ENCODE data around the gene USP48.
"Not testable (repeated sequence)": the region's sequence is repeated elsewhere in the genome, so short reads cannot be mapped to it uniquely, and the experiment has no call there.

USP48 gene, protein sequence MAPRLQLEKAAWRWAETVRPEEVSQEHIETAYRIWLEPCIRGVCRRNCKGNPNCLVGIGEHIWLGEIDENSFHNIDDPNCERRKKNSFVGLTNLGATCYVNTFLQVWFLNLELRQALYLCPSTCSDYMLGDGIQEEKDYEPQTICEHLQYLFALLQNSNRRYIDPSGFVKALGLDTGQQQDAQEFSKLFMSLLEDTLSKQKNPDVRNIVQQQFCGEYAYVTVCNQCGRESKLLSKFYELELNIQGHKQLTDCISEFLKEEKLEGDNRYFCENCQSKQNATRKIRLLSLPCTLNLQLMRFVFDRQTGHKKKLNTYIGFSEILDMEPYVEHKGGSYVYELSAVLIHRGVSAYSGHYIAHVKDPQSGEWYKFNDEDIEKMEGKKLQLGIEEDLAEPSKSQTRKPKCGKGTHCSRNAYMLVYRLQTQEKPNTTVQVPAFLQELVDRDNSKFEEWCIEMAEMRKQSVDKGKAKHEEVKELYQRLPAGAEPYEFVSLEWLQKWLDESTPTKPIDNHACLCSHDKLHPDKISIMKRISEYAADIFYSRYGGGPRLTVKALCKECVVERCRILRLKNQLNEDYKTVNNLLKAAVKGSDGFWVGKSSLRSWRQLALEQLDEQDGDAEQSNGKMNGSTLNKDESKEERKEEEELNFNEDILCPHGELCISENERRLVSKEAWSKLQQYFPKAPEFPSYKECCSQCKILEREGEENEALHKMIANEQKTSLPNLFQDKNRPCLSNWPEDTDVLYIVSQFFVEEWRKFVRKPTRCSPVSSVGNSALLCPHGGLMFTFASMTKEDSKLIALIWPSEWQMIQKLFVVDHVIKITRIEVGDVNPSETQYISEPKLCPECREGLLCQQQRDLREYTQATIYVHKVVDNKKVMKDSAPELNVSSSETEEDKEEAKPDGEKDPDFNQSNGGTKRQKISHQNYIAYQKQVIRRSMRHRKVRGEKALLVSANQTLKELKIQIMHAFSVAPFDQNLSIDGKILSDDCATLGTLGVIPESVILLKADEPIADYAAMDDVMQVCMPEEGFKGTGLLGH

DNA sequence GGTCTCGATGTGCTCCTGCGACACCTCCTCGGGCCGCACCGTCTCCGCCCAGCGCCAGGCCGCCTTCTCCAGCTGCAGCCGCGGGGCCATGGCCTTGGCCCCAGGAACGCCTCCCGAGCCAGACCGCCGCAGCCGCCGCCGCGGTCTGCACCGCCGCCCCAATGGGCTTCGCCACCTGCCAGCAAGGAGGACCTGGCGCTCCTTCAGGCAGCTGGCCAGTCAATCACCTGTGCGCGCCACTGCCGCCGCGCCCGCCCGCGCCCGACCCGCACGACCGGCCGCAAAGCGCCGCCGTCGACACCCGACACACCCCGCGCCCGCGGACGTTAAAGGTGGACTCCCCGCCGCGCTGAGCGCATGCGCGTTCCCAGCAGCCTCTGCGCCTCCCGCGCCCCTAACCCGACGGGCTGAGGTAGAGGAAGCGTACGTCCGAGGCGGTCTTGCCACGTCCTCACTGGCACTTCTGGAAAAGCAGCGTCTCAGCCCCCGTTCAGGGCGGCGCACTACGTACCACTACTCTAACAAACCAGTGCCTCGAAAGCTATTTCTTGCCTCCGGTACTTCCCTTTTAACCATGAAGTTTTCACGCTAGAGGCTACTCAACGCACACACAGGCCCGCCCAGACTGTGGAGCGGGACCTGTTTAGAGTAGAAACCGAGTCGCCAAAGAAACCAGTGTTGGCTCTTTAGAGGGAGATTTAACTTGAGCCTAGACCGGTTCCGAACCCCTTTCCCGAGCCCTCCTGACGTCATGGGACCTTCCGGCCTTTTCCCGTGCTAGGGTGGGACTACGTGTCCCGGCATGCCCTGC, at the start of gene USP48:
TSS of gene USP48 (minus strand) at position 282 of the 811 bp plus-strand sequence. CDS start at position 90, 192 bp downstream.
- Histone ChIP-seq H3K27me3 (ENCODE audit: control insufficient read depth, insufficient read depth, low read length) (no peaks in the 10 kb centered on the region), H3K4me3 (ENCODE audit: low read length) (peak within 1 kb of the TSS; percentile 100), H3K9ac (ENCODE audit: low read length) (peak within 1 kb of the TSS; percentile 100), H3K36me3 (ENCODE audit: control insufficient read depth, insufficient read depth, low read length) (no peaks in the 10 kb centered on the region), H3K4me1 (ENCODE audit: control insufficient read depth, insufficient read depth, low read length) (peaks cover 4% of the 10 kb centered on the region), H3K9me3 (ENCODE audit: control insufficient read depth, low read length) (no peaks in the 10 kb centered on the region)

DNA sequence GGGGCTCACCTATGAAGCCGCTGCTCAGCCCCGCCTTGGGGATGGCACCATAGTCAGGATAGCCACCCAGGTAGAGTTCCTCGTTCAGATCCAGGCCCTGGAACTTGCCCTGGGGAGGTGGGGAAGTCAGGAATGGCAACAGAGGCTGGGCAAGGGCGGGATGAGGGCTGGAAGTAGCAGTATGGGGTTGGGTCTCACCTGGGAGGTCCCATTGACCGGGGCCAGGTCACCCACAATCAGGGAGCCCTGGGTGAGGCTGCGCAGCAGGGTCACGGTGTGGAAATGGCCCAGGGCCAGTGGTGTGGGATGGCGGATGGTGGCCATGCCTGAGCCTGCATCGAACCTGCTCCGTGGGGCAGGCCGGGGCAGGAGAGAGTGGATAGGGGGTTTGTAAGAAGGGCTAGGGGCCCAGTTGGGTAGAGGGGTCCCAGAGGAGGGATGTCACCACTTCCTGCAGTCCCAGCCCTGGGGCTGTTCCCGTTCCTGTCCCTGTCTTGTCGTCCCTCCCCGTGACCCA, 48.6 kb upstream of the USP48 start:
- H3K27me3 ChIP-seq (ENCODE audit: control insufficient read depth, insufficient read depth, low read length): no peaks in the 10 kb centered on the region
- no peak overlapping the region for H3K4me3 ChIP-seq (ENCODE audit: low read length)
- no peaks in the 10 kb centered on the region for H3K9me3 ChIP-seq (ENCODE audit: control insufficient read depth, low read length)
- peaks cover 12% of the 10 kb centered on the region for H3K36me3 ChIP-seq (ENCODE audit: control insufficient read depth, insufficient read depth, low read length)
- H3K9ac ChIP-seq (ENCODE audit: low read length): no peak overlapping the region
- H3K4me1 ChIP-seq (ENCODE audit: control insufficient read depth, insufficient read depth, low read length): no peaks in the 10 kb centered on the region

DNA sequence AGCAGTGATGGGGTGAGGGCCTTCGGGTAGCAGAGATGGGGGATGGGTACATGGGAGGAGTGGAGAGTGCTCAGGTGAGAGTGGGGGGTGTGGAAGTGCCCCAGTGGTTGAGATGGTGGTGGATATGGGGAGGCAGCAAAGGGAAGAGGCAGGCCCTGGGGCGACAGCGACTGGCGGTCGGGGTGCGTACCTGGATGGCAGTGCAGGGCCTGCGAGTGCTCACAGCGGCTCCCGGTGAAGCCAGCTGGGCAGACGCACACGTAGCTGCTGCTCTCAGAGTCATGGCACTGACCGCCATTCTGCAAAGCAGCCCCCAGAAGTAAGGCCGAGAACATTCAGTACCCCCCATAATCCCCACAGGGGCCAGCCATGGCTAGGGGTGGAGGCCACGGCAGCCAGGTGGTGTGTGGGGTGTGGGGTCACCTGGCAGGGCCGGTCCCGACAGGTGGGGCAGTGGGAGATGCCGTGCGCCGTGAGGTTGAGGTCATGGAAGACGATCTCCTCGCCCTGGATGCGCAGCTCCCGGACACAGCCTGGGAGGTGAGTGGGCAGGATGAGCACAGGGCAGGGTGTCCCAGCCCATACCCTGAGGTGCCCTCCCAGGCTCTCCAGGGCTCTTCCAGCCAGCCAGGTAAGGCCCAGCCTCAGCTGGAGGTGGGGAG, 48.0 kb upstream of the USP48 start:
- H3K4me1 ChIP-seq (ENCODE audit: control insufficient read depth, insufficient read depth, low read length): no peaks in the 10 kb centered on the region
- no peak overlapping the region for H3K9ac ChIP-seq (ENCODE audit: low read length)
- no peaks in the 10 kb centered on the region for H3K9me3 ChIP-seq (ENCODE audit: control insufficient read depth, low read length)
- no peaks in the 10 kb centered on the region for H3K27me3 ChIP-seq (ENCODE audit: control insufficient read depth, insufficient read depth, low read length)
- no peak overlapping the region for H3K4me3 ChIP-seq (ENCODE audit: low read length)
- peaks cover 12% of the 10 kb centered on the region for H3K36me3 ChIP-seq (ENCODE audit: control insufficient read depth, insufficient read depth, low read length)

DNA sequence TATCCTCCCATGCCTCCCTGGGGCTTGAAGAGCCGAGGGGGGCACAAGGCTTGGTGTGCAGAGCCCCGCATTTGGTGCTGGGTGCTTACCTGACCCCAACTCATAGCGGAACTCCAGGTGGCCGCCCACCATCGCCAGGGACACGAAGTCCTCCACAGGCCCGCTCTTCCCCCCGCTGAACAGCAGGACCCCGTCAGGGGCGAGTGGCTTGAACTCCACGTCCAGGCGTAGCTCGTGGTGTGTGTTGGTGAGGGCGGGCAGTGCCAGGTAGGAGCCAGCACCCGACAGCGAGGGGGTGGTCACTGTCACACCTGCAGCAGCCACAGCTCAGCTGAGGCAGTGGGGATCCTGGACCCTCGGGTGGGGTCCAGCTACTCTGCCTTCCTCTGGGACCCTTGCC, 46.3 kb upstream of the USP48 start:
- Histone ChIP-seq H3K27me3 (ENCODE audit: control insufficient read depth, insufficient read depth, low read length) (no peaks in the 10 kb centered on the region), H3K9me3 (ENCODE audit: control insufficient read depth, low read length) (no peaks in the 10 kb centered on the region), H3K4me3 (ENCODE audit: low read length) (no peak overlapping the region), H3K9ac (ENCODE audit: low read length) (no peak overlapping the region), H3K4me1 (ENCODE audit: control insufficient read depth, insufficient read depth, low read length) (no peaks in the 10 kb centered on the region), H3K36me3 (ENCODE audit: control insufficient read depth, insufficient read depth, low read length) (peaks cover 18% of the 10 kb centered on the region)

DNA sequence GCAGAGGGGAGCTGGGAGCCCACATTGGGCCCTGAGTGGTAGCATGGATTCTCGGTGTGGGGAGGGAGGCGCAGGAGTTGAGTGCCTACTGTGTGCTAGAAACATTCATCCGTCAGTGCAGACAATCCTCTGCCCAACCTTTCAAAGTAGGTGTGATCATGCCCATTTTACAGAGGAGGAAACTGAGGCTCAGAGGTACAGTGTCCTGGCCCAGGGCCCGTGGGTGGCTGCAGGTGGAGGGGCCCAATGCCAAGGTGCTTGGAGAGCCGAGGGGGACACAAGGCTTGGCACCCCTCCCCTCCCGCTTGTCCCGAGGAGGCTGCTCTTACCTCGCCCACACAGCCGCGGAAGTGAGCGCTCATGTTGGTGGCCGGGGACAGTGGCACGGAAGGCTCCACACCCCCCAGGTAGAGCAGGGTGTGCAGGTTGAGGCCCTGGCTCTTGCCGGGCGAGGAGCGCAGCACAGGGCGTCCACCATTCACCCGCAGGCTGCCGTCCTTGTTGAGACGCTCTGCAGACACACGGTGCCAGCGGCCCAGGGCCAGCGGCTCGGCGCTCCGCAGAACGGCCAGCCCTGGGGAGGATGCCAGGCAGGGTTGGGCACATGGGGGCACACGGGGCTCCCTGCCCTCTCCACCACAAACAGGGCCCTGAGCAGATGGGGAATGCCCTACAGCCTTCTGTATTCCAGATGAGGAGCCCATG, 45.7 kb upstream of the USP48 start:
- peaks cover 20% of the 10 kb centered on the region for H3K36me3 ChIP-seq (ENCODE audit: control insufficient read depth, insufficient read depth, low read length)
- H3K27me3 ChIP-seq (ENCODE audit: control insufficient read depth, insufficient read depth, low read length): no peaks in the 10 kb centered on the region
- no peak overlapping the region for H3K9ac ChIP-seq (ENCODE audit: low read length)
- H3K9me3 ChIP-seq (ENCODE audit: control insufficient read depth, low read length): no peaks in the 10 kb centered on the region
- no peak overlapping the region for H3K4me3 ChIP-seq (ENCODE audit: low read length)
- no peaks in the 10 kb centered on the region for H3K4me1 ChIP-seq (ENCODE audit: control insufficient read depth, insufficient read depth, low read length)

DNA sequence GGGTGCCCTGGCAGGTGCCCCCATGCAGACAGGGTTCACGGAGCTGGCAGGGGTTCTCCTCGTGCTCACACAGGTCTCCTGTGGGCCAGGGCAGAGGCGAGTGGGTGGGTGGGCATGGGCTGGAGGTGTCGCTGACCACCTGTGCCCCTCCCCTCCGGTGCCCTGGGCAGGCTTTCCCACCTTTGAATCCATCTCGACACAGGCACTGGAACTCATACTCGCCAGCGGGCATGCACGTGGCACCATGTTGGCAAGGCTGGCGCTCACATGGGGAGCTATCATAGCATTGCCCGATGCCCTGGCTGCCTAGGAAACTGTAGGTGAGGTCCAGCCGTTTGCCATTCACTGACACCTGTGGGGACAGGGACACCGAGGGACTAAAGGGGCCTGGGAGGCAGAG, 45.1 kb upstream of the USP48 start:
- Histone ChIP-seq H3K4me1 (ENCODE audit: control insufficient read depth, insufficient read depth, low read length) (no peaks in the 10 kb centered on the region), H3K4me3 (ENCODE audit: low read length) (no peak overlapping the region), H3K9me3 (ENCODE audit: control insufficient read depth, low read length) (no peaks in the 10 kb centered on the region), H3K36me3 (ENCODE audit: control insufficient read depth, insufficient read depth, low read length) (peaks cover 19% of the 10 kb centered on the region), H3K27me3 (ENCODE audit: control insufficient read depth, insufficient read depth, low read length) (no peaks in the 10 kb centered on the region), H3K9ac (ENCODE audit: low read length) (no peak overlapping the region)

DNA sequence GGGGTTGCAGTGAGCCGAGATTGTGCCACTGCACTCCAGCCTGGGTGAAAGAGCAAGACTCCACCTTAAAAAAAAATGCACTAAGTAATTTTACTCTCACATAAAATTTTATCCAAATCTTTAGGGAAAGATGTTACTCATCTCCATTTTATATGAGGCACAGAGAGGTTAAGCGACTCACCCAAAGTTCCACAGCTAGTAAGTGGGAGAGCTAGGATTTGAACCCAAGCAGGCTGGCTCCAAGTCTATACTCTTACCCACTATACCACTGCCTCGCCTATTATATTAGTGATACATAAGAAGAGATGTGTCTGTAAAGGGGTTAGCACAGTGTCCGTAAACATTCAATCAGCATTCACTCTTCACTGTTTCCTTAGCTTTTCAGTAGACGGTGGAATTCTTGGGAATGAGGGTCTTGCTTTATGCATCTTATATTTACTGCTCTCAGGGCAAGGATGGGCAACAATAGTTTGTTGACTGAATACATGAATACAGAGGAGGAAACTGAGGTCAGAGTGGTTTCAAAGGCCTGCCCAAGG, 44.3 kb upstream of the USP48 start:
- H3K9ac ChIP-seq (ENCODE audit: low read length): no peak overlapping the region
- no peak overlapping the region for H3K4me3 ChIP-seq (ENCODE audit: low read length)
- H3K27me3 ChIP-seq (ENCODE audit: control insufficient read depth, insufficient read depth, low read length): no peaks in the 10 kb centered on the region
- no peaks in the 10 kb centered on the region for H3K9me3 ChIP-seq (ENCODE audit: control insufficient read depth, low read length)
- peaks cover 14% of the 10 kb centered on the region for H3K36me3 ChIP-seq (ENCODE audit: control insufficient read depth, insufficient read depth, low read length)
- no peaks in the 10 kb centered on the region for H3K4me1 ChIP-seq (ENCODE audit: control insufficient read depth, insufficient read depth, low read length)

DNA sequence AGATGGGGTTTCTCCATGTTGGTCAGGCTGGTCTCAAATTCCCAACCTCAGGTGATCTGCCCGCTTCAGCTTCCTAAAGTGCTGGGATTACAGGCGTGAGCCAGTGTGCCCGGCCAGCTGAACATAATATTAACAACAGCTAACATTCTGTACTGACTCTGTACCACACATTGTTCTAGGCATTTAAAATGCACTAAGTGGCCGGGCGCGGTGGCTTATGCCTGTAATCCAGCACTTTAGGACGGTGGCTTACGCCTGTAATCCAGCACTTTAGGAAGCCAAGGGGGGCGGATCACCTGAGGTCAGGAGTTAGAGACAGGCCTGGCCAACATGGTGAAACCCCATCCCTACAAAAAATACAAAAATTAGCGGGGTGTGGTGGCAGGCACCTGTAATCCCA, 43.7 kb upstream of the USP48 start:
- not testable (repeated sequence) for H3K9ac ChIP-seq (ENCODE audit: low read length); H3K4me1 ChIP-seq (ENCODE audit: control insufficient read depth, insufficient read depth, low read length); H3K4me3 ChIP-seq (ENCODE audit: low read length); H3K9me3 ChIP-seq (ENCODE audit: control insufficient read depth, low read length); H3K27me3 ChIP-seq (ENCODE audit: control insufficient read depth, insufficient read depth, low read length)
- peaks cover 14% of the 10 kb centered on the region for H3K36me3 ChIP-seq (ENCODE audit: control insufficient read depth, insufficient read depth, low read length)

DNA sequence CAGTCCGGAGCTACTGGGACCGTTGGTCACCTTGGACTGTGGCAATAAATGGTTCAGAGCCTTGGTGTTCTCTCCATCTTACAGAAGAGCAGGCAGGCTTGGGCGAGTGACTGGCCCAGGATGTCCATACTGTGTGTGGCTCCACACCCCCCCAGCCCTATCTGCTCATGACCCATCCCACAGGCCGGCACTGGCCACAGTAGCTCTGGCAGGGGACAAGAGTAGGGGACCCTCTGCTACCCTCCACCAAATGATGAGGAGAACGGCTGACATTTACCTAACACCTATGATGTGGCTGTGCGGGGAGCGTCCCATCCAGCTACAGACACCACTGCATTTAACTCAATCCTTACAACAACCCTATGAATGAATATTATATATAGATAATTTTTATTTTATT, 42.4 kb upstream of the USP48 start:
- Histone ChIP-seq H3K9ac (ENCODE audit: low read length) (no peak overlapping the region), H3K9me3 (ENCODE audit: control insufficient read depth, low read length) (no peaks in the 10 kb centered on the region), H3K4me3 (ENCODE audit: low read length) (no peak overlapping the region), H3K4me1 (ENCODE audit: control insufficient read depth, insufficient read depth, low read length) (no peaks in the 10 kb centered on the region), H3K36me3 (ENCODE audit: control insufficient read depth, insufficient read depth, low read length) (peaks cover 14% of the 10 kb centered on the region), H3K27me3 (ENCODE audit: control insufficient read depth, insufficient read depth, low read length) (no peaks in the 10 kb centered on the region)

DNA sequence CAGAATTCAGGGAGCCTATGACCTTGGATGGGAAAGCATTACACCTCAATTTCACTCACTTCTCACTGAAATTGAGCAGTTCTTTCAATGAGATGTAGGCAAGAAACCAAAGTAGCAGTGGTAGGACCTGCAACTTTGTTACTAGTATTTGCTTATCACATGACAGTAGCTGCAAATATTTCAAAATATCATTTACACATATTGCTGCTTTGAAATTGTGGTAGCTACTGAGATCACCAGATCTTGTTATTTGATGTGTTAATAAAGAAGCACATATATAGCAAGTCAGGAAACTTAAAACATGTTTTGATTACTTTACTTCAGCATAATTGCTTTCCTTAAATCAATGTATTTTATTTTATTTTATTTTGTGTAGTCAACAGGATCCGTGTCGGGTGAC, 42.0 kb upstream of the USP48 start:
- H3K27me3 ChIP-seq (ENCODE audit: control insufficient read depth, insufficient read depth, low read length): no peaks in the 10 kb centered on the region
- H3K4me3 ChIP-seq (ENCODE audit: low read length): no peak overlapping the region
- no peak overlapping the region for H3K9ac ChIP-seq (ENCODE audit: low read length)
- no peaks in the 10 kb centered on the region for H3K4me1 ChIP-seq (ENCODE audit: control insufficient read depth, insufficient read depth, low read length)
- peaks cover 14% of the 10 kb centered on the region for H3K36me3 ChIP-seq (ENCODE audit: control insufficient read depth, insufficient read depth, low read length)
- no peaks in the 10 kb centered on the region for H3K9me3 ChIP-seq (ENCODE audit: control insufficient read depth, low read length)
